HG03280 (cell line): ENCODE data around the gene CCDC121.

Experiments used
- ATAC-seq: cut with Tn5 transposase; IDR thresholded peaks from one replicate; pipeline ENCODE4 v1.9.1; 2021; ENCODE audit warnings: mild to moderate bottlenecking, moderate library complexity; ENCODE audit not compliant: unreplicated experiment

The CCDC121 gene

DNA sequence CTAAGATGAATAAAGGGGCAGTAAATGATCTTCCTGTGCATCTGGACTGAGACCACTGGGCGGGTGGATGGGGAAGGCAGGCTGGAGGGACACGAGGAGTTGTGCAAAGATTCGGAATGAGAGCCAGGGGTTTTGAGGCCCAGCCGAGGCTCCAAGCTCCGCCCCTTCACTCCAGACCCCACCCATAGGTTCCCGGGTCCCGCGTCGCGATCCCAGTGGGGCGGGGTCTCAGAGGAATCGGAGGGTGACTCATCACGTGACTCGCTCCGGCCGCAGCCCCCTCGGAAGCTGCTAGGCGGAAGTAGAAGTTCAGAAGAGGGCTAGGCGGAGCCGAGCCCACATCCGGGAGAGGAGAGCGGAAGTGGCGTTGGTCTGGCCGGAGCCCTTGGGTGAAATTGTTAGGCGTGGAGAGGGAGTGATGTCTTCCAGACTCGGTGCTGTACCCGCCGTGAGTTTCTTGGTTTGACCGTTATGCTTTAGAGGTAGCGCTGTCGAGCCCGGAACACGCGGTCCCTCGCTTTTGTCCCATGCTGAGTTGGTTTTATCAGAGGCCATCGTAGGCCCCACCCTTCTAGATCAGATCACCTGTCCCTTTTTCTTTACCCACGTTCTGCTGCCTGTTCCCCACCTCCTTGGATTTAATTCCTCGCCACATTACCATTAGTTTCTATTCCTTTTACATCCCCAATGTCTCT lies 46.0 kb downstream of the CCDC121 start, which contains the start of gene ZNF512:
Gene ZNF512, plus strand, starts transcription at position 348 of the 695 bp plus-strand sequence. Its CDS starts 71 bp downstream, at position 419.
- peak; percentile 92 for ATAC-seq

DNA sequence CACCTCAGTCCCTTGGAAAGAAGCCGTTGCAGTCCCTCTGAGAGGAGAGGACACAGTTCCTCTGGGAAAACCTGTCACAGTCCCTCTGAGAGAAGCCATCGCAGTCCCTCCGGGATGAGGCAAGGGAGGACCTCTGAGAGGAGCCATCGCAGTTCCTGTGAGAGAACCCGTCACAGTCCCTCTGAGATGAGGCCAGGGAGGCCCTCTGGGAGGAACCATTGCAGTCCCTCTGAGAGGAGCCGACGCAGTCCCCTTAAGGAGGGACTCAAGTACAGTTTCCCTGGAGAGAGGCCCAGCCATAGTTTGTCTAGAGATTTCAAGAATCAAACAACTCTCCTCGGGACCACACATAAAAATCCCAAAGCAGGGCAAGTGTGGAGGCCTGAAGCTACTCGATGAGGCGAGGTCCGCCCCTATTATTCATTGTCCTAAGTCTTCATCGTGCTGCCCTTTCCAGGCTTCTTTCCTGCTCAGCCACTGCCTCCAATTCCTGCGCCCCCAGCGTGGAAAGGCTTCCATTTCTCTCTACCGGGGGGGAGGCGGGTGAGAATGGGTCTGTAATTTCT lies 46.6 kb downstream of the CCDC121 start:
- no peak for ATAC-seq

GRCh38 chr2:27581417-27582128 lies 47.2 kb downstream of the CCDC121 start:
- ATAC-seq, result no peak
